Skeletal muscle satellite cell (primary cell): ENCODE results near the gene TSC22D1.

Experiments used
- H3K27me3 ChIP-seq: 2 replicates; pipeline ENCODE4 v1.7.0; 2013; ENCODE audit warnings: low read length; ENCODE audit not compliant: control insufficient read depth, insufficient read depth
- H3K36me3 ChIP-seq: 2 replicates; pipeline ENCODE4 v1.7.0; 2013; ENCODE audit warnings: mild to moderate bottlenecking, control low read depth, low read length; ENCODE audit not compliant: insufficient read depth
- H3K4me1 ChIP-seq: 2 replicates; pipeline ENCODE4 v1.7.0; 2013; ENCODE audit warnings: low read length; ENCODE audit not compliant: control insufficient read depth, insufficient read depth
- H3K4me2 ChIP-seq: 2 replicates; pipeline ENCODE4 v1.7.0; 2013; ENCODE audit warnings: mild to moderate bottlenecking, low read length
- H3K4me3 ChIP-seq: 2 replicates; pipeline ENCODE4 v1.7.0; 2013; ENCODE audit warnings: low read length
- H3K9ac ChIP-seq: 2 replicates; pipeline ENCODE4 v1.7.0; 2013; ENCODE audit warnings: mild to moderate bottlenecking, low read depth, low read length, moderate library complexity
- H3K9me3 ChIP-seq: replicated peaks from 2 replicates; pipeline ENCODE4 v1.7.0; 2013; ENCODE audit warnings: mild to moderate bottlenecking, control low read depth, low read length

Gene TSC22D1

GRCh38 chr13:44592216-44592847, 16.2 kb upstream of the TSC22D1 start:
- no peaks in the 10 kb centered on the region for H3K4me1 ChIP-seq
- H3K27me3 ChIP-seq, result no peaks in the 10 kb centered on the region
- H3K9me3 ChIP-seq, result no peaks in the 10 kb centered on the region
- H3K4me2 ChIP-seq, result no peak overlapping the region
- H3K4me3 ChIP-seq, result no peak overlapping the region
- no peak overlapping the region for H3K9ac ChIP-seq
- H3K36me3 ChIP-seq, result no peaks in the 10 kb centered on the region

- no peaks in the 10 kb centered on the region for H3K4me1 ChIP-seq
- H3K4me3 ChIP-seq, result no peak overlapping the region
- no peak overlapping the region for H3K4me2 ChIP-seq
- H3K9ac ChIP-seq, result no peak overlapping the region
- no peaks in the 10 kb centered on the region for H3K36me3 ChIP-seq
- H3K9me3 ChIP-seq, result no peaks in the 10 kb centered on the region
- no peaks in the 10 kb centered on the region for H3K27me3 ChIP-seq
Measured at GRCh38 chr13:44591316-44591715, 15.2 kb upstream of the TSC22D1 start.

DNA sequence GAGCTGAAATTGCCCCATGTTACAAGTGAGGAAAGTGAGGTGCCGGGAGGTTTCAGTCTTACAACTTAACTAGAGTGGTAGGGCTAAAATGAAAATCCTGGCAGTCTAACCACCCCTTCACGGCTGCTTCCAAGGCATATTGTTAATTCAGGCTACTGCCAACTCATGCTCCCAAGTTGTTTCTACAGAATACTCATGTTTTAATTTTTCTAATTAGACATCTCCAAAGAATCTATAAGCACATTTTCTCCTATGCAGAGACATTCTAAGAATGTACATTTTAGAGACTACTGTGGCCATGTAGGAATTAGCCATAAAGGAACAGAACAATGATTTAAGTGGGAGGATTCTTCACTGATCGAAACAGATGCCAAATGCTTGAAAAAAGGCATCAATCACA, 7.0 kb upstream of the TSC22D1 start:
- Histone ChIP-seq H3K4me1 (peaks cover 5% of the 10 kb centered on the region), H3K9ac (no peak overlapping the region), H3K9me3 (no peaks in the 10 kb centered on the region), H3K4me3 (no peak overlapping the region), H3K27me3 (no peaks in the 10 kb centered on the region), H3K36me3 (no peaks in the 10 kb centered on the region), H3K4me2 (no peak overlapping the region)

DNA sequence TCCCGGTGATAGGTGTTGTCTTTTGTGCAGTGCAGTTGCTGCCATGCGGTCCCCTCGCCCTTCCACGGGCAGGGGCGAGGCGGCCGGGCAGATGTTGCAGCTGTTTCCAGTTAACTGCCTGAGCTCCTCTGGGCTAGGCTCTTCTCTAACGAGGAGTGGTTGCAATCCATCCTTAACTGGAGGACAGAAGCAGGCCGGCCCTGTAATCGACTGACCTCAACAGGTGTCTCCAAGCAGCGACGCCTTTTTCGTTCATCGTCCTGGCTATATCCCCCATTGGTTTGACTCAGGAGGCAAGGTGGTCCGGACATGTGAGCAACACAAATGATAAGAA, 1.9 kb upstream of the TSC22D1 start:
- peak overlapping the region; percentile 95 for H3K4me2 ChIP-seq
- H3K27me3 ChIP-seq, result no peaks in the 10 kb centered on the region
- H3K4me1 ChIP-seq, result peaks cover 33% of the 10 kb centered on the region
- H3K4me3 ChIP-seq, result peak overlapping the region; percentile 97
- no peaks in the 10 kb centered on the region for H3K9me3 ChIP-seq
- peaks cover 25% of the 10 kb centered on the region for H3K36me3 ChIP-seq
- peak overlapping the region; percentile 96 for H3K9ac ChIP-seq

DNA sequence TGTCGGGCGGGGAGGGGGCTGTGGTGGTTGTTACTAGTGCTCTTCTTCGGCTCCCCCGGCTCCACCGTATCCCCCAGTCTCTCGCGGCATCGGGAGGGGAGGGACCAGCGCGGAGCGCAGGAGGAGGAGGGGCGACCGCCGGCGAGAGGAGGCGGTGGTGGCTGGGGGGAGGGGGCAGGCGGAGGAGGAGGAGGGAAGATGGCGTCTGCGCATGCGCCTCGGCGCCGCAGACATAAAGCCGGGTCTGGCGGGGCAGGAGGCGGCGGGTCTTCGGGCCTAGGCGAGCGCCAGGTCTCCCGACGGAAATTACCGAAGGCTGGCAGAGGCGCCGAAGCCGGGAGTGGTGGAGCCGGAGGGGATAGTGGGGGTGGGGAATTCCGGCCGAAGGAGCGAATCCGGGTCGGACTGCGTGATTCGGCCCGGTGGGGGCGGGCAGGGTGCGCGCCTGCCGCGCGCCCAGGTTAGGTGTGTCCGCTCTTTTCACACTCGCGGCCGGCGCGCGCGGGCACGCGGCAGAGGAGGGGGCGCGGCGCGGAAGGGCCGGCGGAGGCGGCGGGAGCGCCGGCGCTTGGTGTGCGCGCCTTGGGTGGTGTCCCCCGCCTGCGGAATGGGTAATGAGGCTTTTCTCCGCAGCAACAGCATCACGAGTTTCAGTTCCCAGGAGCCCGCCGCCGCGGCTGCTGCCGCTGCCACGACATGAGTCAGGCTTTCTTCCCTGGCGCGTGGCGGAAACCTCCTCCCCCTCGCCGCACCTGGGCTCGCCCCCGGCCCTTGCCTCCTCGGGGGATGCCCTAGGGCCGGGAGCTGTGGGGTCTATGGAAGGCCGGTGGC, 1.3 kb upstream of the TSC22D1 start:
- Histone ChIP-seq H3K4me2 (peak overlapping the region; percentile 95), H3K27me3 (no peaks in the 10 kb centered on the region), H3K4me3 (peak overlapping the region; percentile 97), H3K9me3 (no peaks in the 10 kb centered on the region), H3K36me3 (peaks cover 27% of the 10 kb centered on the region), H3K9ac (peak overlapping the region; percentile 96), H3K4me1 (peaks cover 36% of the 10 kb centered on the region)

DNA sequence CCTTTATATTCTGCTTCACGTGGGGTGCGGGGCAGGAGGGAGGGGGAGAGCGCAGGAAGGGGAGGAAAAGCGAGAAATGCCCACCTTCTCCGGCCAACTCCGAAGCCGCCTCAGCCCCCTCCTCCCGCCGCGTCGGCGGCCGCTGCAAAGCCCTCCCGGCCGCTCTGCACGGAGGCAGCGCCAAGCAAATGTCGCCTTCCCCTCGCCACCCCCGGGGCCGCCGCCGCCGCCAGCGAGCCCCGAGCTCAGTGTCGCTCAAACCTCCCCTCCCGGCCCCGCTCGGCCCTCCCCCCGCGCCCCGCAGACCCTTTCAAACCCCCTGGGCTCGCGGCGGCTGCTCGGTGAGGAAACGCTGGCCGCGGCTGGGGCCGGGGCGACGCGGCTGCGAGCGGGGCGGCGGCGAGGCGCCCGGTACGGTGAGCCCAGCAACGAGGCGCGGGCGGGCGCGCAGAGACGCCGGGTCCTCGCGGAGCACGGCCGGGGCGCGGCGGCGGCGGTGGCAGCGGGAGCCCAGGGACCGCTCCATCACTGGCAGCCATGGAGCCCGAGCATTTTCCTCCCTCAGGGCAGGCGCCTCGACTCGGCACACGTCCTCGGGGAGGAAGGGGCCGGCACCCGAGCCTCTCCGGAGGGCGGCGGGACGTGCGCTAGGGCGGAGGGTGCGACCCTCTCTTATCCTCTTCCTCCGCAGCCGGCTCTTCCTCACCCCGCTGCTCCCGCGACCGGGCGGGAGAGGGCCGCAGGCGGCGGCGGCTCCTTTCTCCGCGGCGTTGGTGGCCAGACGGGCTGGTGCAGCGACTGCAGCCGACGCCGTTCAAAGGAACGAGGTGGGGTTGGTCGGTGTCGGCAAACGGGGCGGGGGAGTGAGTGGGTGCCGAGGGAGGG, 463 bp upstream of the TSC22D1 start:
- Histone ChIP-seq H3K9ac (peak overlapping the region; percentile 96), H3K27me3 (no peaks in the 10 kb centered on the region), H3K36me3 (peaks cover 27% of the 10 kb centered on the region)

GRCh38 chr13:44575035-44575434, 1.1 kb downstream of the TSC22D1 start:
- Histone ChIP-seq H3K4me2 (peak overlapping the region; percentile 95), H3K4me3 (peak overlapping the region; percentile 97), H3K36me3 (peaks cover 27% of the 10 kb centered on the region), H3K27me3 (no peaks in the 10 kb centered on the region), H3K9me3 (no peaks in the 10 kb centered on the region), H3K9ac (peak overlapping the region; percentile 96), H3K4me1 (peaks cover 36% of the 10 kb centered on the region)

More for the DNA sequence above, 463 bp upstream of the TSC22D1 start:
- no peaks in the 10 kb centered on the region for H3K9me3 ChIP-seq
- H3K4me3 ChIP-seq, result peak overlapping the region; percentile 97
- H3K4me2 ChIP-seq, result peak overlapping the region; percentile 95
- peaks cover 36% of the 10 kb centered on the region for H3K4me1 ChIP-seq

DNA sequence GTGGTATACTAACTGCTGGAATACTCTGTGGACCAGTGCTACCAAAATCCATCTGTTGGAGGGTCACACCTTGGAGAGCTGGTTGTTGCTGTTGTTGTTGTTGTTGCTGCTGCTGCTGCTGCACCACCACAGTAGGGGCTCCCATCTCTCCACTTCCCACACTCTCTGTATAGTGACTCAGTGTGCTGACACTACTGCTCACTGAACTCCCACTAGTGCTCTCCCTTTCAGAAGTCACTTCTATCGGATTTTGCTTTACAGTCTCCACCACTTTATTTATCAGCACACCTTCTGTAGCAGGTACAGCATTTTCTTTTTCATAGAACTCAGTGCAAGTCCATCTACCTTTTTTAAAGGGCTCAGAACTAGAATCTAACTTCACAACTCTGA, 1.7 kb downstream of the TSC22D1 start:
- no peak overlapping the region for H3K9ac ChIP-seq
- no peaks in the 10 kb centered on the region for H3K27me3 ChIP-seq
- H3K4me3 ChIP-seq, result peak overlapping the region; percentile 97
- peaks cover 36% of the 10 kb centered on the region for H3K4me1 ChIP-seq
- no peaks in the 10 kb centered on the region for H3K9me3 ChIP-seq
- H3K36me3 ChIP-seq, result peaks cover 27% of the 10 kb centered on the region
- peak overlapping the region; percentile 95 for H3K4me2 ChIP-seq

- Histone ChIP-seq H3K4me3 (peak overlapping the region; percentile 97), H3K27me3 (no peaks in the 10 kb centered on the region), H3K36me3 (peaks cover 27% of the 10 kb centered on the region), H3K4me2 (peak overlapping the region; percentile 95), H3K9me3 (no peaks in the 10 kb centered on the region), H3K4me1 (peaks cover 36% of the 10 kb centered on the region), H3K9ac (no peak overlapping the region)
Measured at GRCh38 chr13:44573790-44574465, 2.2 kb downstream of the TSC22D1 start.

DNA sequence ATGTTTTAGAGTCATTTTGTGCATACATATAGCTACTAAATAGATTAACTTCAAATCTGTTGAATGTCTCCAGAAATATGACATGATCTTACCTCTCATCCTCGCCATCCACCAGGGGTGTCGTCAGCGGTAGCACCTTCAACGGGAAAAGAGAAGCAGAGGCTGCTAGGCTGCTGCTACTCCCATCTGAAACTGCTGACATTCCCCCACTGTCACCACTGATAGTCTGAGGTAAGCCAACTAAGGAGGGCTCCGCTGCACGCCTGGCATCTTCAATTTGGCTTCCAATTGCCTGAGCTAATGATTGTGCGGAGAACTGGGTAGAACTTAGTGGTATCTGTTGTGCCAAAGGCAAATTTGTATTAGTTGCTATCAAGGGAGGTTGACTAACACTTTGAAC, 3.1 kb downstream of the TSC22D1 start:
- peak overlapping the region; percentile 97 for H3K4me3 ChIP-seq
- no peaks in the 10 kb centered on the region for H3K27me3 ChIP-seq
- H3K4me1 ChIP-seq, result peaks cover 30% of the 10 kb centered on the region
- H3K36me3 ChIP-seq, result peaks cover 27% of the 10 kb centered on the region
- H3K9me3 ChIP-seq, result no peaks in the 10 kb centered on the region
- peak overlapping the region; percentile 95 for H3K4me2 ChIP-seq
- no peak overlapping the region for H3K9ac ChIP-seq

GRCh38 chr13:44566601-44567000, 9.5 kb downstream of the TSC22D1 start:
- Histone ChIP-seq H3K4me2 (no peak overlapping the region), H3K4me1 (no peaks in the 10 kb centered on the region), H3K36me3 (peaks cover 5% of the 10 kb centered on the region), H3K4me3 (no peak overlapping the region), H3K9ac (no peak overlapping the region), H3K9me3 (no peaks in the 10 kb centered on the region), H3K27me3 (no peaks in the 10 kb centered on the region)
